H1 (cell line): ENCODE data around the gene CDH12. TPM values are rescaled to one million over a fixed set of nuclear protein-coding genes. Genes with fewer than 3 reads are reported as not detected.

Experiments
- CTCF ChIA-PET: fragments of 300-600 bp; sonication (Branson Sonifier 250); formaldehyde crosslinking; loops from one replicate; lab custom pipeline; 2021; ENCODE audit not compliant: partially characterized antibody; lab: Charles Lee
- POLR2A ChIA-PET: fragments of 300-600 bp; sonication (Branson Sonifier 250); formaldehyde crosslinking; loops from one replicate; lab custom pipeline; 2021; ENCODE audit warnings: inconsistent platforms; ENCODE audit not compliant: partially characterized antibody; lab: Charles Lee
- DNase-seq, 2 experiments: peaks; one replicate each; pipeline versions ENCODE4 v3.0.0 to v3.0.0-alpha.2; 2010 to 2022; ENCODE audit warnings: low spot score in 2 of 2, low read depth in 1 of 2, mixed read lengths in 1 of 2
- FAIRE-seq: peaks from 2 replicates; lab custom pipeline; 2011; peaks lifted over from hg19 to GRCh38; lab: Jason Lieb, UNC
- H2AFZ ChIP-seq: 2 replicates; pipeline ENCODE4 v1.8.1; 2012; ENCODE audit warnings: low read length, inconsistent platforms
- H2AK5ac ChIP-seq: 2 replicates; pipeline ENCODE4 v1.6.1; 2013; ENCODE audit warnings: low read depth, low read length
- H2BK120ac ChIP-seq: replicated peaks from 2 replicates; pipeline ENCODE3; 2013; ENCODE audit warnings: low read depth, low read length, inconsistent platforms
- H2BK12ac ChIP-seq: 2 replicates; pipeline ENCODE4 v1.6.1; 2013; ENCODE audit warnings: low read depth, low read length
- H2BK15ac ChIP-seq: 2 replicates; pipeline ENCODE4 v1.6.1; 2013; ENCODE audit warnings: low read length
- H2BK20ac ChIP-seq: 2 replicates; pipeline ENCODE4 v1.6.1; 2013; ENCODE audit warnings: low read length
- H2BK5ac ChIP-seq: 2 replicates; pipeline ENCODE4 v1.6.1; 2013; ENCODE audit warnings: low read depth, low read length
- H3K14ac ChIP-seq: 2 replicates; pipeline ENCODE4 v1.6.1; 2013; ENCODE audit warnings: inconsistent platforms; ENCODE audit not compliant: insufficient read length
- H3K18ac ChIP-seq: 2 replicates; pipeline ENCODE4 v1.6.1; 2013; ENCODE audit warnings: low read length; ENCODE audit errors: extremely low read depth
- H3K23ac ChIP-seq: 2 replicates; pipeline ENCODE4 v1.6.1; 2013; ENCODE audit warnings: inconsistent platforms; ENCODE audit not compliant: insufficient read length
- H3K23me2 ChIP-seq: 2 replicates; pipeline ENCODE4 v1.6.1; 2013; ENCODE audit warnings: low read depth, low read length
- H3K27ac ChIP-seq: 2 replicates; pipeline ENCODE4 v1.6.1; 2011; ENCODE audit warnings: low read depth, low read length, inconsistent platforms
- H3K27me3 ChIP-seq, 4 experiments: replicated peaks in 1 of 4; 1 replicate in 1 of 4; 2 replicates in 3 of 4; pipeline versions ENCODE4 v1.6.1 to v1.8.1; 2011 to 2013; ENCODE audit warnings: low read length in 3 of 4, mild to moderate bottlenecking in 3 of 4, inconsistent platforms in 2 of 4, mixed read lengths in 2 of 4, moderate library complexity in 1 of 4; ENCODE audit not compliant: control insufficient read depth in 3 of 4, insufficient read depth in 3 of 4; ENCODE audit errors: extremely low read depth in 1 of 4
- H3K36me3 ChIP-seq, 4 experiments: 2 replicates each; pipeline versions ENCODE4 v1.6.1 to v1.8.1; 2011 to 2013; ENCODE audit warnings: mild to moderate bottlenecking in 4 of 4, low read length in 3 of 4, moderate library complexity in 2 of 4, control low read depth in 1 of 4, inconsistent platforms in 1 of 4; ENCODE audit not compliant: insufficient read depth in 4 of 4, control insufficient read depth in 2 of 4
- H3K4ac ChIP-seq: replicated peaks from 2 replicates; pipeline ENCODE3; 2013; ENCODE audit warnings: low read length, low read depth, mixed read lengths, inconsistent platforms; ENCODE audit not compliant: insufficient read length
- H3K4me1 ChIP-seq, 4 experiments: replicated peaks in 1 of 4; 1 replicate in 1 of 4; 2 replicates in 3 of 4; pipeline versions ENCODE4 v1.6.1 to v1.8.1; 2011 to 2013; ENCODE audit warnings: low read length in 3 of 4, inconsistent platforms in 2 of 4, mixed read lengths in 1 of 4; ENCODE audit not compliant: insufficient read depth in 4 of 4, control insufficient read depth in 3 of 4
- H3K4me2 ChIP-seq, 2 experiments: 2 replicates each; pipeline versions ENCODE4 v1.6.1 to v1.8.1; 2011 to 2013; ENCODE audit warnings: low read depth in 2 of 2, low read length in 2 of 2, control low read depth in 1 of 2, inconsistent platforms in 1 of 2, mild to moderate bottlenecking in 1 of 2; ENCODE audit not compliant: insufficient read depth in 1 of 2
- H3K4me3 ChIP-seq, 4 experiments: fragments of 200-600, 300-600 bp in 1 of 4; sonication (generic), shearing (Covaris generic), sonication (Bioruptor Twin) in 1 of 4; 2 replicates each; pipeline versions ENCODE4 v1.5.1 to v1.8.1; 2011 to 2016; ENCODE audit warnings: low read length in 4 of 4, low read depth in 3 of 4, control low read depth in 2 of 4, inconsistent platforms in 2 of 4, mild to moderate bottlenecking in 2 of 4, mixed read lengths in 1 of 4, moderate library complexity in 1 of 4; ENCODE audit not compliant: insufficient read depth in 2 of 4; ENCODE audit errors: extremely low read depth in 1 of 4
- H3K56ac ChIP-seq: replicated peaks from 2 replicates; pipeline ENCODE3; 2013; ENCODE audit warnings: low read depth, mild to moderate bottlenecking, mixed read lengths, low read length, inconsistent platforms; ENCODE audit not compliant: insufficient read length
- H3K79me1 ChIP-seq: 2 replicates; pipeline ENCODE4 v1.6.1; 2013; ENCODE audit warnings: low read depth, low read length, control low read depth
- H3K79me2 ChIP-seq, 2 experiments: 2 replicates each; pipeline versions ENCODE4 v1.6.1 to v1.8.1; 2012 to 2013; ENCODE audit warnings: low read length in 2 of 2, mild to moderate bottlenecking in 2 of 2, inconsistent platforms in 1 of 2; ENCODE audit not compliant: insufficient read depth in 2 of 2, control insufficient read depth in 1 of 2
- H3K9ac ChIP-seq, 4 experiments: replicated peaks in 1 of 4; 1 replicate in 1 of 4; 2 replicates in 3 of 4; pipeline versions ENCODE4 v1.6.1 to v1.8.1; 2011 to 2013; ENCODE audit warnings: low read depth in 3 of 4, low read length in 3 of 4, control low read depth in 2 of 4, mild to moderate bottlenecking in 2 of 4, moderate library complexity in 2 of 4, inconsistent platforms in 1 of 4; ENCODE audit errors: extremely low read depth in 1 of 4
- H3K9me3 ChIP-seq, 2 experiments: 2 replicates each; pipeline versions ENCODE4 v1.6.1 to v1.8.1; 2012 to 2013; ENCODE audit warnings: mild to moderate bottlenecking in 2 of 2, moderate library complexity in 2 of 2, control low read depth in 1 of 2, inconsistent platforms in 1 of 2, low read depth in 1 of 2, low read length in 1 of 2, mixed read lengths in 1 of 2; ENCODE audit not compliant: insufficient read depth in 2 of 2
- H4K20me1 ChIP-seq, 2 experiments: replicated peaks in 1 of 2; 2 replicates each; pipeline versions ENCODE3 to v1.8.1; 2011 to 2013; ENCODE audit warnings: inconsistent platforms in 2 of 2, low read length in 2 of 2, mild to moderate bottlenecking in 1 of 2; ENCODE audit not compliant: insufficient read depth in 2 of 2, control insufficient read depth in 1 of 2
- H4K5ac ChIP-seq: 2 replicates; pipeline ENCODE4 v1.6.1; 2013; ENCODE audit warnings: low read length, low read depth, mixed read lengths, inconsistent platforms; ENCODE audit not compliant: insufficient read length
- H4K8ac ChIP-seq: 2 replicates; pipeline ENCODE4 v1.8.0; 2013; ENCODE audit warnings: mild to moderate bottlenecking, moderate library complexity, low read length, inconsistent platforms; ENCODE audit not compliant: insufficient read depth; ENCODE audit errors: extremely low read depth
- H4K91ac ChIP-seq: replicated peaks from 2 replicates; pipeline ENCODE3; 2013; ENCODE audit warnings: low read length, mixed read lengths, inconsistent platforms; ENCODE audit not compliant: insufficient read length
- BACH1 ChIP-seq: IDR thresholded peaks from 2 replicates; pipeline ENCODE4 v1.6.1; 2012; ENCODE audit warnings: low read length, improper control_type of control experiment
- EZH2 ChIP-seq: fragments of 200-600 bp; sonication (generic); IDR thresholded peaks from 2 replicates; pipeline ENCODE4 v1.7.1; 2012; ENCODE audit warnings: low read depth, mild to moderate bottlenecking, moderate library complexity, low read length, inconsistent platforms; ENCODE audit not compliant: severe bottlenecking
- HDAC6 ChIP-seq: IDR thresholded peaks from one replicate; pipeline ENCODE4 v1.7.1; 2012; ENCODE audit warnings: low read depth, mild to moderate bottlenecking, inconsistent platforms, low read length, moderate library complexity
- KDM1A ChIP-seq: fragments of 200-600, 300-600 bp; sonication (generic); IDR thresholded peaks from 2 replicates; pipeline ENCODE4 v1.7.1; 2016; ENCODE audit warnings: mild to moderate bottlenecking, low read length, borderline replicate concordance
- NANOG ChIP-seq: IDR thresholded peaks from 2 replicates; pipeline ENCODE4 v1.6.1; 2011; ENCODE audit warnings: low read length, low read depth, mild to moderate bottlenecking, inconsistent platforms; ENCODE audit not compliant: insufficient read depth, poor library complexity, severe bottlenecking
- SP4 ChIP-seq: IDR thresholded peaks from 2 replicates; pipeline ENCODE4 v1.6.1; 2012; ENCODE audit warnings: low read length, inconsistent platforms
- ZNF274 ChIP-seq: IDR thresholded peaks from 2 replicates; pipeline ENCODE4 v1.7.0; 2012; ENCODE audit warnings: low read length, borderline replicate concordance; ENCODE audit errors: extremely low read depth
- WGBS, 2 experiments: shearing (Covaris generic) in 1 of 2; methylation state at CpG; one replicate each; pipeline versions ENCODE4 v1.1.6 to v1.1.7; 2013 to 2015; ENCODE audit warnings: low lambda C conversion rate in 2 of 2, mixed read lengths in 2 of 2, inconsistent platforms in 1 of 2, low coverage in 1 of 2, missing lambda C conversion rate in 1 of 2; ENCODE audit not compliant: insufficient replicate concordance in 2 of 2, insufficient coverage in 1 of 2, insufficient read length in 1 of 2; ENCODE audit errors: extremely low coverage in 1 of 2, missing lambda C conversion rate in 1 of 2; 5-methylcytosine and 5-hydroxymethylcytosine counted together
- polyA plus RNA-seq, 7 experiments: library from polyadenylated mRNA; depleted of rRNA in 3 of 7; stranded (reverse) in 5 of 7; unstranded in 2 of 7; fragments of >200 nt in 5 of 7; fragments of 200-250 nt in 2 of 7; gene quantifications; 1 replicate in 5 of 7; 2 replicates in 1 of 7; 4 replicates in 1 of 7; pipeline versions ENCODE4 v1.2.1 to v1.2.3, GENCODE V29; 2011 to 2013; ENCODE audit warnings: missing spikeins in 2 of 7, mixed read lengths in 2 of 7
- total RNA-seq: library from RNA; stranded (reverse); fragmentation: NEBNext Ultra II Directional; extraction: Animal tissue kit (Norgen Biotek cat#: 25700); gene quantifications from 2 replicates; pipeline ENCODE4 v1.2.1, GENCODE V29; 2021
- TF ChIP-seq, protein P1 (sequence below): IDR thresholded peaks from 2 replicates; pipeline ENCODE4 v1.6.1; 2012; ENCODE audit warnings: low read length, inconsistent platforms
- TF ChIP-seq, protein P2 (sequence below), 3 experiments: IDR thresholded peaks; 1 replicate in 2 of 3; 2 replicates in 1 of 3; pipeline versions ENCODE4 v1.5.1 to v1.6.1; 2011; ENCODE audit warnings: low read length in 3 of 3, mild to moderate bottlenecking in 3 of 3, inconsistent platforms in 2 of 3, low read depth in 1 of 3, moderate library complexity in 1 of 3; ENCODE audit not compliant: insufficient read depth in 1 of 3; ENCODE audit errors: control extremely low read depth in 1 of 3
- TF ChIP-seq, protein P3 (sequence below): IDR thresholded peaks from 2 replicates; pipeline ENCODE4 v1.6.1; 2012; ENCODE audit warnings: inconsistent platforms

CDH12 gene
- total and polyA plus RNA-seq, 2 of the 8 experiments (the other 6 are each of a cell fraction or from before 2014, with no cell fraction given): 0.03 TPM; not detected in 1

- H4K8ac ChIP-seq: no peak overlapping the region
- no peaks in the 10 kb centered on the region for H3K9me3 ChIP-seq
- no peak for DNase-seq
- no peaks in the 10 kb centered on the region for H3K23me2 ChIP-seq
- FAIRE-seq: no peak
- H3K23ac ChIP-seq: no peak overlapping the region
- H4K20me1 ChIP-seq: no peaks in the 10 kb centered on the region
- H3K4me2 ChIP-seq: no peak overlapping the region
- peaks cover 0 to 1% (median 0%) of the 10 kb centered on the region in 4 experiments; a peak in 1 of 7 replicates for H3K27me3 ChIP-seq
- H3K4ac ChIP-seq: no peak overlapping the region
- H2BK20ac ChIP-seq: no peak overlapping the region
- no peak overlapping the region for H4K91ac ChIP-seq
- no peaks in the 10 kb centered on the region for H3K79me1 ChIP-seq
- no peak overlapping the region for H2BK15ac ChIP-seq
- H2BK120ac ChIP-seq: no peak overlapping the region
- H2AK5ac ChIP-seq: no peak overlapping the region
- H3K4me1 ChIP-seq: no peaks in the 10 kb centered on the region
- H2AFZ ChIP-seq: no peak overlapping the region
- no peaks in the 10 kb centered on the region for H3K79me2 ChIP-seq
- H2BK12ac ChIP-seq: no peak overlapping the region
- WGBS, 2 experiments: 80% methylated on average over 4 of the region's 4 CpGs; no CpG with 5 or more reads in 1 of the 2 experiments
- POLR2A ChIA-PET: no interaction called here
- no peak overlapping the region for H3K4me3 ChIP-seq
- no peaks in the 10 kb centered on the region for H3K36me3 ChIP-seq
- no peak overlapping the region for H3K14ac ChIP-seq
- H3K18ac ChIP-seq: no peak overlapping the region
- CTCF ChIA-PET: no interaction called here
- no peak overlapping the region for H3K56ac ChIP-seq
- H3K9ac ChIP-seq: no peak overlapping the region
- H4K5ac ChIP-seq: no peak overlapping the region
- H3K27ac ChIP-seq: no peak overlapping the region
- H2BK5ac ChIP-seq: no peak overlapping the region
- TF ChIP-seq KDM1A: no peak
- no peak for TF ChIP-seq HDAC6
- no peak for TF ChIP-seq EZH2
- TF ChIP-seq, protein P1, sequence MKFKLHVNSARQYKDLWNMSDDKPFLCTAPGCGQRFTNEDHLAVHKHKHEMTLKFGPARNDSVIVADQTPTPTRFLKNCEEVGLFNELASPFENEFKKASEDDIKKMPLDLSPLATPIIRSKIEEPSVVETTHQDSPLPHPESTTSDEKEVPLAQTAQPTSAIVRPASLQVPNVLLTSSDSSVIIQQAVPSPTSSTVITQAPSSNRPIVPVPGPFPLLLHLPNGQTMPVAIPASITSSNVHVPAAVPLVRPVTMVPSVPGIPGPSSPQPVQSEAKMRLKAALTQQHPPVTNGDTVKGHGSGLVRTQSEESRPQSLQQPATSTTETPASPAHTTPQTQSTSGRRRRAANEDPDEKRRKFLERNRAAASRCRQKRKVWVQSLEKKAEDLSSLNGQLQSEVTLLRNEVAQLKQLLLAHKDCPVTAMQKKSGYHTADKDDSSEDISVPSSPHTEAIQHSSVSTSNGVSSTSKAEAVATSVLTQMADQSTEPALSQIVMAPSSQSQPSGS: no peak
- no peak for TF ChIP-seq ZNF274
- TF ChIP-seq NANOG: no peak
- TF ChIP-seq BACH1: no peak
- TF ChIP-seq, protein P2, sequence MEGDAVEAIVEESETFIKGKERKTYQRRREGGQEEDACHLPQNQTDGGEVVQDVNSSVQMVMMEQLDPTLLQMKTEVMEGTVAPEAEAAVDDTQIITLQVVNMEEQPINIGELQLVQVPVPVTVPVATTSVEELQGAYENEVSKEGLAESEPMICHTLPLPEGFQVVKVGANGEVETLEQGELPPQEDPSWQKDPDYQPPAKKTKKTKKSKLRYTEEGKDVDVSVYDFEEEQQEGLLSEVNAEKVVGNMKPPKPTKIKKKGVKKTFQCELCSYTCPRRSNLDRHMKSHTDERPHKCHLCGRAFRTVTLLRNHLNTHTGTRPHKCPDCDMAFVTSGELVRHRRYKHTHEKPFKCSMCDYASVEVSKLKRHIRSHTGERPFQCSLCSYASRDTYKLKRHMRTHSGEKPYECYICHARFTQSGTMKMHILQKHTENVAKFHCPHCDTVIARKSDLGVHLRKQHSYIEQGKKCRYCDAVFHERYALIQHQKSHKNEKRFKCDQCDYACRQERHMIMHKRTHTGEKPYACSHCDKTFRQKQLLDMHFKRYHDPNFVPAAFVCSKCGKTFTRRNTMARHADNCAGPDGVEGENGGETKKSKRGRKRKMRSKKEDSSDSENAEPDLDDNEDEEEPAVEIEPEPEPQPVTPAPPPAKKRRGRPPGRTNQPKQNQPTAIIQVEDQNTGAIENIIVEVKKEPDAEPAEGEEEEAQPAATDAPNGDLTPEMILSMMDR (IDR thresholded peaks at IDR 0.05; ENCODE audit: control extremely low read depth in 1 of 3, insufficient read depth in 1 of 3, low read depth in 1 of 3, low read length in 3 of 3): no peak
- TF ChIP-seq, protein P3, sequence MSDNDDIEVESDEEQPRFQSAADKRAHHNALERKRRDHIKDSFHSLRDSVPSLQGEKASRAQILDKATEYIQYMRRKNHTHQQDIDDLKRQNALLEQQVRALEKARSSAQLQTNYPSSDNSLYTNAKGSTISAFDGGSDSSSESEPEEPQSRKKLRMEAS: no peak
- no peak for TF ChIP-seq SP4
Observed at GRCh38 chr5:22693121-22693520, 160.0 kb downstream of the CDH12 start.
